C4-2B (cell line): Measurements from ENCODE around the gene MSX2.

Experiments used
- H3K27ac ChIP-seq: fragments of 450-650 bp; 2 replicates; pipeline ENCODE4 v1.5.1; 2017
- ZFX ChIP-seq: fragments of 450-650 bp; IDR thresholded peaks from 2 replicates; pipeline ENCODE4 v1.6.1; 2017
- TF ChIP-seq, protein P1 (sequence below): fragments of 450-650 bp; conservative IDR thresholded peaks from 2 replicates; pipeline ENCODE4 v1.5.1; 2017; ENCODE audit warnings: mild to moderate bottlenecking

Gene MSX2

DNA sequence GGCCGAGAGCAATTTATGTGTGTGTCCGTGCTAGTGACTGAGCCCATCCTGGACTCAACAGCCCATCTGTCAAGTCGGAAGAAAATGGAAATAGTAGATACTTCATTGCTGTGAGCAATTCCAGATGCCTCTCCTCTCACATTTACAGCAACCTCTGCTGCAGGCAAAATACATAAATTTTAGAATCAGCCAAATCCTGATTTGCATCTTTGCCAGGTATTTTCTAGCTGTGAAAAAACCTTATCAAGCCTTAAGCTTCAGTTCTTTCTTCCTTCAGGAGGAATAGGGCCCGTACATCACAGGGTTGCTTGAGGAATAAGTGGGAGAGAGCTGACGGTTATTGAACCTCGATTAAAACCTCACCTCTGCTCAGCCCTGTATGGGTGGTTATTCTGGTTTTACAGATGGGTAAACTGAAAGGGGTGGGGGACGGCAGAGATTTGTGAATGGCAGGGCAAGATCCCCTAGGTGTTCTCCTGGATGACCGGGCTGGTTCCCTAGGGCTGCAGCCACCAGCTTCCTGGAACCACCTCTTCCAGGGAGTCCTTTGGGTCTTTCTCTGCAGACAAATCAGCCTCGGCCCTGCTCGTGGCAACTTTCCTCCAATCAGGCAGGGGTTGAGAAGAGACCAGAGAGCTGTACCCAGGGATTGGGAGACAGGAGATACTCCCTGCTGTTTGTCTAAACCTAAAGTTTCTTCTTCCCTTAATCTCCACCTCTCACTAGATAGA, 5.3 kb upstream of the MSX2 start:
- H3K27ac ChIP-seq: no peak overlapping the region
- TF ChIP-seq, protein P1, sequence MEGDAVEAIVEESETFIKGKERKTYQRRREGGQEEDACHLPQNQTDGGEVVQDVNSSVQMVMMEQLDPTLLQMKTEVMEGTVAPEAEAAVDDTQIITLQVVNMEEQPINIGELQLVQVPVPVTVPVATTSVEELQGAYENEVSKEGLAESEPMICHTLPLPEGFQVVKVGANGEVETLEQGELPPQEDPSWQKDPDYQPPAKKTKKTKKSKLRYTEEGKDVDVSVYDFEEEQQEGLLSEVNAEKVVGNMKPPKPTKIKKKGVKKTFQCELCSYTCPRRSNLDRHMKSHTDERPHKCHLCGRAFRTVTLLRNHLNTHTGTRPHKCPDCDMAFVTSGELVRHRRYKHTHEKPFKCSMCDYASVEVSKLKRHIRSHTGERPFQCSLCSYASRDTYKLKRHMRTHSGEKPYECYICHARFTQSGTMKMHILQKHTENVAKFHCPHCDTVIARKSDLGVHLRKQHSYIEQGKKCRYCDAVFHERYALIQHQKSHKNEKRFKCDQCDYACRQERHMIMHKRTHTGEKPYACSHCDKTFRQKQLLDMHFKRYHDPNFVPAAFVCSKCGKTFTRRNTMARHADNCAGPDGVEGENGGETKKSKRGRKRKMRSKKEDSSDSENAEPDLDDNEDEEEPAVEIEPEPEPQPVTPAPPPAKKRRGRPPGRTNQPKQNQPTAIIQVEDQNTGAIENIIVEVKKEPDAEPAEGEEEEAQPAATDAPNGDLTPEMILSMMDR: no peak
- TF ChIP-seq ZFX: no peak

DNA sequence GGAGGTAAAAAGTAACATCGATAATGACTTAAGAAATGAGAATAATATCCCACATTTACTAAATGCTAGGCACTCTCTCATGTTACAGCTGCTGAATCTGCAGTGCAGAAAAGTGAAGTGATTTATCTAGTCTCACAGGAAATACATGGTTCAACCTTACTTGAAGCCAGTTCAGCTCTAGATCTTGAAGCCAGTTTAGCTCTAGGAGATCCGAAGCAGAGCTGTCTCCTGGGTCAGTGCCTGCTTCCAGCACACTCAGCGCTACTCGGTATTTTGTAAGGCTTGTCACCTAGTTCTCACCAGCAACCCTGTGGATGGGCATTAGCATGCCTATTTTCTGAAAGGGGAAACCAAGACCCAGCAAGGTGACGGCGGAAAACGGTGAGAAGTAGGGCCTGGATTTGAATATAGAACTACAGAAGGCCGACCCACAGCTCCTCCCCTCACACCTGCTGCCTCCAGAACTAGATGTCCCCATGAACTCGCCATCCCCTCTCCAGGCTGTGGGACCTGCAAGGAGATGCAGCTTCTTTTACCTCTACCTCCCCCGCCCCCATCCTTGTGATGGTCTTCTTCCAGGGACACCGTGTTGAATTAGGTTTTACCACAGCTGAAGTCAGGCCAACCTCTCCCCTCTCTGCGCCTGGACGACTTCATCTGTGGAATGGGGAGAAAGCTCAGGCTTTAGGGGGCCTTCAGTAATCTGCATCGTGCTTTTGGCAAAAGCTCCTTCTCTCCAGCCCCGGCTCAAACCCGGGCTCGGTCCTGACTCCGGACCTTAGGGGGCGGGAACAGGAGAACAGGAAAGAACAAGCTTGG, 4.4 kb upstream of the MSX2 start:
- no peak for TF ChIP-seq ZFX
- TF ChIP-seq, protein P1: no peak
- no peak overlapping the region for H3K27ac ChIP-seq

DNA sequence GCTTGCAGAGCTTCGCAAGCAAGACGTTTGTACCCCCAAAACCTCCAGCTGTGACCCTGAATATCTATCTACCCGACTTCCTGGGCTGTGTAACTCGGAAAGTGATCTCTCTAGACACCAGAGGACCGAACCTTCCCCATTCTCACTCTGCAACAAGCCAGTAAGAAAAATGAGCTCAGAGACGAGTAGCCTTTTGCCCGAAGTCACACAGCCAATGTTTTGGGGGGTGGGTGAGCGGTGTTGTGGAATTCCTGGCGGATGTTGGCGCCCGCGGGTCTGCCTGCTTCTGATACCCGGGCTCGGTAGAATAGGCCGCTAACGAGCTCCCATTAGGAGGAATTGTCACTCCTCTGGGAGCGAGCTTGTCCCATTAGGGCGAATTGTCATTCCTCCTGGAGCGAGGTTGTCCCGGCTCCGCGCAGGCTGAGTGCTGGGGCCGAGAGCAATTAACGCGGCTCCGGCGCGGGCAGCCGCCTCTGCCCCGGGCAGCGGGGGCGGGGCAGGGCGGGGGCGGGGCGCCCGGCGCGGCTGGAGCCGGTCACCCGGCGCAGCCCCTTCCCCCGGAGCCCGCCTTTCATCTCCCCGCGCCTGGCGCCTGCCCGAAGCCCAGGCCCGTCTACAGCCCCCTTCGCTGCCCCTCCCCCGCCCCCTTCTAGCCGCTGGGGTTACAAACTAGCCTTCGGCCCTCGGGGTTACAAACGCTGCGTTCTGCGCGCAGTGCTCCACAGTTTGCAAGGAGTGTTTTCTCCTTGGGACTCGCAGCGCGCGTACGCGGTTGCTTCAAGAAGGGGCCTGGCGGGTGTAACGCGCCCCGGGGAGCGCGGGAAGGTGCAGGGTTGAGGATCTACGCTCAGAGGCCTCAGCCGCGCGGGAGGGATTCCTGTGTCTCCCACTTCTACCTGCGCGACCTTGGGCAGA, 3.5 kb upstream of the MSX2 start:
- H3K27ac ChIP-seq: no peak overlapping the region
- TF ChIP-seq, protein P1: no peak
- TF ChIP-seq ZFX: no peak

DNA sequence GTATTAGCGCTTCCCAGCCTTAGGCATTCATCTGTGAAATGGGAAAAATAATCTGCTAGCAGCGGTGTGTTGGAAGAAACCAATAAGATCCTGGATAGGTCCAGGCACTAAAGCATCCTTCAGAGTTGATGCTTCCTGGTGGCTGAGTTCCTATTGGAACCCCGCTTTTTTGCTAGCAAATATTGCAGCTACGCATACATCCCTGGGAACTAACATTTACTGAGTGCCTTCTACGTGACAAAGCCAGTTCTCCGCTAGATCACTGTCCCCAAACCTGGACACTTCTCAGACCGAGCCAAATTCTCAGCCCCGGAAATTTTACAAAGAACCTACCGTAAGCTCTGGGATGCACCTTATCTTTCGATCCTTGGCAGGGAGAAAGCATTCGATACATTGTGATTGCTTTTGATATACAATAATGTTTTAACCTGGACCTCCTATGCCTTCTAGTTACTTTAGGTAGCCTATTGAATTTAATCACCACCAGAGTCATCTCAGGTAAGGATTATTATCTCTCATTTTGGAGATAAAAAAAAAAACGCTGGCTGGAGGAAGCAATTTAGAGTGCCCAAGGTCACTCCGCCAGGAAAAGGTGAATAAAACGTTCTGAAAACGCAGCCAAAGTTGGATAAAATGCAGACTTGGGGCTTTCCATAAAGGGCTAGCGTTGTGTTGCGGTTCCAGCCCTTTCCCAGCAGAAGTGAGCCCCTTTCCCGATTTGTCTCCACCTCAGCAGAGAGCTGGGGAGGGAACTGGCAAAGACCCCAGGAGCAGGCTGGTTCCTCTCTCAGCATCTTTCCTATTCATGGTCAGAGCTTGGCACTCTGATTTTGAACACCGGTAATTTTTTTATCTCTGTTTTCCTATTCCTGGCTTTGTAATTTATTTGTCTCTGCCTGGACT, 2.6 kb upstream of the MSX2 start:
- no peak overlapping the region for H3K27ac ChIP-seq
- TF ChIP-seq ZFX: no peak
- TF ChIP-seq, protein P1: no peak

DNA sequence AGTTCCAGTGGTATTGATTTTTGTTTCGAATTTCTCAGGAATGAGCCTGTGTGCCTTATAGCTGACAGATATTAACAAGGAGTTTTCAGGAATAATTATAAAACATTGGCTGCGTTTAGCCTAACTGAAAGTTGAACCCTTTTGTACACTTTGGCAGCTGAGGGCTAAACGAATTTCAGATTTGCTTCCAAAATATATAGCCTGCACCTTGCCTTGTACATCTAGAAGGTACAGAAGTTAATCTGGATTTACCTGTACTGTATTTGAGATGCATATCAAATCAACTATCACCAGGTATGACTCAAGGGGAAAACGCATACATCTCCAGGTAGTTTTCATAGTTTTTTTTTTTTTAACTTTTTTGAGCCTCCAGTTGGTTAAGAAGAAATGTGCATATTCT, 1.9 kb upstream of the MSX2 start:
- TF ChIP-seq, protein P1: no peak
- TF ChIP-seq ZFX: no peak
- no peak overlapping the region for H3K27ac ChIP-seq

DNA sequence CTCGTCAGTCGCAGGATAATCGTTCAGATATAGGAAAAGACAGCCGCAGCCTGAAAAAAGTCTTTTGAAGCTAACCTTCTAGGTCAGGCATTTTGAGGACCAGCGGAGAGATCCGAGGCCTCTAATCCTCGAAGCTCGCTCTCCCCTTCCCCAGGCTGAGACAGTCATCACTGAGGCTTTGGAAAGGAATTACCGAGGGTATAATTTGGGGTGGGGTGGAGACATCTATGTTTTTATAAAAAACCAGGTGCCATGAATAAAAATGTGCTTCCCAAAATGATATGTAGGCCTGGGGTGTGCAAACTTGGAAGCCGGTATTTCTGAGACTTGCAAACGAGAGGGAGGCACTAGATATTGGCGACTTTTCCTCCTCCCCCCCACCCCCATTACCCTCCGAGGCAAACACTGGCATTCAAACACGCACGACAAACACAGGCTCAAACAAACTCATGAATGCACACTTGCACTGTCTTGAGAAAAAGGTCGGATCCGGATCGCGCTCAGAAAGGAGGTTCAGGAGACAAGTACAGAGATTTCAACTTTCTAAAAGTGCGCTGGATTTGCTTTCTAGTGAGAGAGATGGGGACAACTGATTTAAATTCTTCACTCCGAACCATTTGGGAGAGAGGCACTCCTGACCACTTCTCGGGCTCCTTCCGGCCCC, 935 bp upstream of the MSX2 start:
- TF ChIP-seq, protein P1: no peak
- no peak for TF ChIP-seq ZFX
- no peak overlapping the region; the same call in 1 of the 2 replicates for H3K27ac ChIP-seq
